Measurements from ENCODE around the gene GRK4.

GRK4 gene

DNA sequence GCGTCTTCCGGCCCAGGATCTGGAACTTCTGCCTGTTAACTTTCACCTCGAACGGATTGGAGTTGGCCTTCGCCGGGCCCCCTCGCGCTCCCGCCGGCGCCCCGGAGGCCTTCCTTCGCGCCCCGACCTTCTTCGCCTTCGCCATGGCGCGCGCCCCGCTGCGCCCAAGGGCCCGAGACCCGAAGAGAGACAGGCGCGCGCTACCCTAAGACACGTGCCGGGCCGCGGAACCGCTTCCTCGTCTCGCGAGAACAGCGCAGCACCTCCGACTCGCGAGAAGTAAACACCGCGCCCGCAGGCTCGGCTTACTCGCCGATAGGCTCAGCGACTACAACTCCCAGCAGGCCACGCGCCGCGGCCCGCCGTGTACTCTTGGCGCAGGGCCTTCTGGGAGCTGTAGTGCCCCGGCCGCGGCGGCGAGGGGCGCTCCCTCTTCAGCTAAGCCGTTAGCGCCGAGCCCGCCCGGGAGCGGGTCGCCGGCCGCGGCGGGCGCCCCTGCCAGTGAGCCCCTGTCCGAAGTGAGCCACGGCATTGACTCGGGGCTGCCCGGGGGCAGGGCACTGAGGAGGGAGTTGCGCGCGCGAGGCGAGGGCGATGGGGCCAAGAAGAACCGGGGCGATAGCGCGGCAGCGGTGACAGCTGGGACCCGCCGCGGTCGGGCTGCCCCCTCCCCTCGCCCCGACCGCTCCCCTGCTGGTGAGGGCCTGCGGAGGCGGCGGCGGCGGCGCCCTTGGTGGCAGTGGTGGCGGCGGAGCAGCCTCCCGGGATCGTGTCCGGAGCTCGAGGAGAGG is at the start of gene GRK4, which contains the start of gene NOP14 (continued):
- TF ChIP-seq BCL11B (tag by site-specific recombination; IDR thresholded peaks at IDR 0.05; ENCODE audit: low read depth) (no peak), ZSCAN18 (tag by site-specific recombination; IDR thresholded peaks at IDR 0.05) (peak; percentile 8; the same call in 1 of the 2 replicates), SP3 (tag by site-specific recombination; IDR thresholded peaks at IDR 0.05) (peak; percentile 73), REST (tag by site-specific recombination; IDR thresholded peaks at IDR 0.05) (no peak), ZNF19 (tag by site-specific recombination; IDR thresholded peaks at IDR 0.05; ENCODE audit: low read depth) (no peak), SCRT1 (tag by site-specific recombination; IDR thresholded peaks at IDR 0.05; ENCODE audit: borderline replicate concordance) (no peak), ZNF155 (tag by site-specific recombination; IDR thresholded peaks at IDR 0.05) (no peak), HOXC10 (CRISPR knock-in tag; IDR thresholded peaks at IDR 0.05) (no peak), MYNN (tag by site-specific recombination; IDR thresholded peaks at IDR 0.05; ENCODE audit: borderline replicate concordance) (no peak), RBAK (tag by site-specific recombination; IDR thresholded peaks at IDR 0.05) (no peak), ZBTB48 (tag by site-specific recombination; IDR thresholded peaks at IDR 0.05) (peak; percentile 51; the same call in 1 of the 2 replicates), ZNF311 (tag by site-specific recombination; IDR thresholded peaks at IDR 0.05; ENCODE audit: borderline replicate concordance) (no peak), ZNF37A (tag by site-specific recombination; IDR thresholded peaks at IDR 0.05) (no peak), WT1 (tag by site-specific recombination; IDR thresholded peaks at IDR 0.05) (no peak), KLF8 (tag by site-specific recombination; IDR thresholded peaks at IDR 0.05) (peak; percentile 79), MEIS1 (CRISPR knock-in tag; IDR thresholded peaks at IDR 0.05; ENCODE audit: borderline replicate concordance) (no peak), ZNF843 (tag by site-specific recombination; IDR thresholded peaks at IDR 0.05) (peak; percentile 60; the same call in 1 of the 2 replicates)
- TF ChIP-seq, protein P1, sequence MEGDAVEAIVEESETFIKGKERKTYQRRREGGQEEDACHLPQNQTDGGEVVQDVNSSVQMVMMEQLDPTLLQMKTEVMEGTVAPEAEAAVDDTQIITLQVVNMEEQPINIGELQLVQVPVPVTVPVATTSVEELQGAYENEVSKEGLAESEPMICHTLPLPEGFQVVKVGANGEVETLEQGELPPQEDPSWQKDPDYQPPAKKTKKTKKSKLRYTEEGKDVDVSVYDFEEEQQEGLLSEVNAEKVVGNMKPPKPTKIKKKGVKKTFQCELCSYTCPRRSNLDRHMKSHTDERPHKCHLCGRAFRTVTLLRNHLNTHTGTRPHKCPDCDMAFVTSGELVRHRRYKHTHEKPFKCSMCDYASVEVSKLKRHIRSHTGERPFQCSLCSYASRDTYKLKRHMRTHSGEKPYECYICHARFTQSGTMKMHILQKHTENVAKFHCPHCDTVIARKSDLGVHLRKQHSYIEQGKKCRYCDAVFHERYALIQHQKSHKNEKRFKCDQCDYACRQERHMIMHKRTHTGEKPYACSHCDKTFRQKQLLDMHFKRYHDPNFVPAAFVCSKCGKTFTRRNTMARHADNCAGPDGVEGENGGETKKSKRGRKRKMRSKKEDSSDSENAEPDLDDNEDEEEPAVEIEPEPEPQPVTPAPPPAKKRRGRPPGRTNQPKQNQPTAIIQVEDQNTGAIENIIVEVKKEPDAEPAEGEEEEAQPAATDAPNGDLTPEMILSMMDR (tag by site-specific recombination; IDR thresholded peaks at IDR 0.05), result peak; percentile 61
- TF ChIP-seq, protein P2, sequence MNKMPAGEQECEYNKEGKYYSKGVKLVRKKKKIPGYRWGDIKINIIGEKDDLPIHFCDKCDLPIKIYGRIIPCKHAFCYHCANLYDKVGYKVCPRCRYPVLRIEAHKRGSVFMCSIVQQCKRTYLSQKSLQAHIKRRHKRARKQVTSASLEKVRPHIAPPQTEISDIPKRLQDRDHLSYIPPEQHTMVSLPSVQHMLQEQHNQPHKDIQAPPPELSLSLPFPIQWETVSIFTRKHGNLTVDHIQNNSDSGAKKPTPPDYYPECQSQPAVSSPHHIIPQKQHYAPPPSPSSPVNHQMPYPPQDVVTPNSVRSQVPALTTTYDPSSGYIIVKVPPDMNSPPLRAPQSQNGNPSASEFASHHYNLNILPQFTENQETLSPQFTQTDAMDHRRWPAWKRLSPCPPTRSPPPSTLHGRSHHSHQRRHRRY (tag by site-specific recombination; IDR thresholded peaks at IDR 0.05), result no peak
- TF ChIP-seq, protein P3, sequence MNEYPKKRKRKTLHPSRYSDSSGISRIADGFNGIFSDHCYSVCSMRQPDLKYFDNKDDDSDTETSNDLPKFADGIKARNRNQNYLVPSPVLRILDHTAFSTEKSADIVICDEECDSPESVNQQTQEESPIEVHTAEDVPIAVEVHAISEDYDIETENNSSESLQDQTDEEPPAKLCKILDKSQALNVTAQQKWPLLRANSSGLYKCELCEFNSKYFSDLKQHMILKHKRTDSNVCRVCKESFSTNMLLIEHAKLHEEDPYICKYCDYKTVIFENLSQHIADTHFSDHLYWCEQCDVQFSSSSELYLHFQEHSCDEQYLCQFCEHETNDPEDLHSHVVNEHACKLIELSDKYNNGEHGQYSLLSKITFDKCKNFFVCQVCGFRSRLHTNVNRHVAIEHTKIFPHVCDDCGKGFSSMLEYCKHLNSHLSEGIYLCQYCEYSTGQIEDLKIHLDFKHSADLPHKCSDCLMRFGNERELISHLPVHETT (tag by site-specific recombination; IDR thresholded peaks at IDR 0.05), result 0 out of 2 replicates have a peak, but pooled peaks have one; percentile 35
- TF ChIP-seq, protein P4, sequence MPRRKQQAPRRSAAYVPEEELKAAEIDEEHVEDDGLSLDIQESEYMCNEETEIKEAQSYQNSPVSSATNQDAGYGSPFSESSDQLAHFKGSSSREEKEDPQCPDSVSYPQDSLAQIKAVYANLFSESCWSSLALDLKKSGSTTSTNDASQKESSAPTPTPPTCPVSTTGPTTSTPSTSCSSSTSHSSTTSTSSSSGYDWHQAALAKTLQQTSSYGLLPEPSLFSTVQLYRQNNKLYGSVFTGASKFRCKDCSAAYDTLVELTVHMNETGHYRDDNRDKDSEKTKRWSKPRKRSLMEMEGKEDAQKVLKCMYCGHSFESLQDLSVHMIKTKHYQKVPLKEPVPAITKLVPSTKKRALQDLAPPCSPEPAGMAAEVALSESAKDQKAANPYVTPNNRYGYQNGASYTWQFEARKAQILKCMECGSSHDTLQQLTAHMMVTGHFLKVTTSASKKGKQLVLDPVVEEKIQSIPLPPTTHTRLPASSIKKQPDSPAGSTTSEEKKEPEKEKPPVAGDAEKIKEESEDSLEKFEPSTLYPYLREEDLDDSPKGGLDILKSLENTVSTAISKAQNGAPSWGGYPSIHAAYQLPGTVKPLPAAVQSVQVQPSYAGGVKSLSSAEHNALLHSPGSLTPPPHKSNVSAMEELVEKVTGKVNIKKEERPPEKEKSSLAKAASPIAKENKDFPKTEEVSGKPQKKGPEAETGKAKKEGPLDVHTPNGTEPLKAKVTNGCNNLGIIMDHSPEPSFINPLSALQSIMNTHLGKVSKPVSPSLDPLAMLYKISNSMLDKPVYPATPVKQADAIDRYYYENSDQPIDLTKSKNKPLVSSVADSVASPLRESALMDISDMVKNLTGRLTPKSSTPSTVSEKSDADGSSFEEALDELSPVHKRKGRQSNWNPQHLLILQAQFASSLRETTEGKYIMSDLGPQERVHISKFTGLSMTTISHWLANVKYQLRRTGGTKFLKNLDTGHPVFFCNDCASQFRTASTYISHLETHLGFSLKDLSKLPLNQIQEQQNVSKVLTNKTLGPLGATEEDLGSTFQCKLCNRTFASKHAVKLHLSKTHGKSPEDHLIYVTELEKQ (tag by site-specific recombination; IDR thresholded peaks at IDR 0.05; ENCODE audit: borderline replicate concordance), result no peak
- TF ChIP-seq, protein P5, sequence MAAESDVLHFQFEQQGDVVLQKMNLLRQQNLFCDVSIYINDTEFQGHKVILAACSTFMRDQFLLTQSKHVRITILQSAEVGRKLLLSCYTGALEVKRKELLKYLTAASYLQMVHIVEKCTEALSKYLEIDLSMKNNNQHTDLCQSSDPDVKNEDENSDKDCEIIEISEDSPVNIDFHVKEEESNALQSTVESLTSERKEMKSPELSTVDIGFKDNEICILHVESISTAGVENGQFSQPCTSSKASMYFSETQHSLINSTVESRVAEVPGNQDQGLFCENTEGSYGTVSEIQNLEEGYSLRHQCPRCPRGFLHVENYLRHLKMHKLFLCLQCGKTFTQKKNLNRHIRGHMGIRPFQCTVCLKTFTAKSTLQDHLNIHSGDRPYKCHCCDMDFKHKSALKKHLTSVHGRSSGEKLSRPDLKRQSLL (tag by site-specific recombination; IDR thresholded peaks at IDR 0.05), result no peak

Data from HEK293 (cell line).